Measurements from ENCODE around the gene CCDC78.

DNA sequence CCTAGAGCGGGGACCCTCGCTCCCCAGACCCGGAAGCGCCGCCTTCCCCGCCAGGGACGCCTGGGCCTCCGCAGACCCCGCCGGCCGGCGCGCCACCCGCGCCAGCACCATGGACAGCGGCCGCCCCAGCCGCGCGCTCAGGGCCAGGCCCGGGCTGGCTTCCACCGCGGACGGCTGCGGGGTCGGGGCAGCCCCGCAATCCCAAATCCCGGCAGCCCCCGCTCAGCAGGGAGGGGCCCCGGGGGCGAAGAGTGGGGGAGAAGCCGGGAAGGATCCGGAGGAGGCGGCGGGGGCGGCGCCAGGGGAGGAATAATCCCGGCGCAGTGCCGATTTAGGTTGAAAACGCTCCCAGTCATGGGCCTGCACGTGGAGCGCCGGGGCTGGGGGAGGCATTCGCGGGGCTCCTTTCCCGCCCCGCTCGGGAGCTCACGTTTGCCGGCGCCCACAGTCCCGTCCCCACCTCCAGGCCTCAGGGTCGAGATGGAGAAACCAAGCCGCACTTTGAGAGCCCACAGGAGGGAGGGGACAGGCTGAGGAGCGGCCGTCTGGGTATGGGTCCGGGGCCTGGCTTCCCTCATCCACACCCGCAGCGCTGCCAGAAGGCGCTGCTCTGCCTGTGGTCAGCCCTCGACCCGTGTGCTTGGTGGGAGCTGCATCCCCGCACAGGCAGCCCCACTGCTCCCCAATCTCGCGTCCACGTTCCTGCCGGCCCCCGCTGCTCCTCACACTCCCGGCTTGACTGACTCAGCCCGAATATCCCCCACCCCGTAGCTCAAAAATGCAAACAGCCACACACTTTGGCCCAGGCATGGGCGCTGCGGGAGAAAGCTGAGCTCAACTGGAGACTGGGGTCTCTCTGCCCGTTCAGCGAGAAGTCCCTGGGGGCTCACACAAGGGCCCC lies 25.3 kb downstream of the CCDC78 start:
- TF ChIP-seq CTCF (IDR thresholded peaks at IDR 0.05; ENCODE audit: low read length) (no peak), EZH2phosphoT487 (IDR thresholded peaks at IDR 0.05; ENCODE audit: low read length) (no peak), EZH2 (optimal IDR thresholded peaks at IDR 0.05; ENCODE audit: low read depth, low read length) (peak; percentile 56)
